Glutamatergic neuron (in vitro differentiated cells): ENCODE results near the gene KNSTRN. TPM values are rescaled to one million over a fixed set of nuclear protein-coding genes. Genes with fewer than 3 reads are reported as not detected.

Experiments used
- DNase-seq: peaks from one replicate; pipeline ENCODE4 v3.0.0; 2022
- H3K27ac Mint-ChIP-seq: one replicate; pipeline ENCODE4 v1.8.0; 2020; ENCODE audit warnings: mild to moderate bottlenecking, mixed read lengths, inconsistent platforms; ENCODE audit not compliant: unreplicated experiment
- H3K27me3 Mint-ChIP-seq: one replicate; pipeline ENCODE4 v1.8.0; 2020; ENCODE audit warnings: mild to moderate bottlenecking, moderate library complexity, mixed read lengths, inconsistent platforms; ENCODE audit not compliant: unreplicated experiment
- H3K36me3 Mint-ChIP-seq: one replicate; pipeline ENCODE4 v1.8.0; 2020; ENCODE audit warnings: mild to moderate bottlenecking, mixed read lengths, inconsistent platforms; ENCODE audit not compliant: unreplicated experiment
- H3K4me1 Mint-ChIP-seq: one replicate; pipeline ENCODE4 v1.8.0; 2020; ENCODE audit warnings: mild to moderate bottlenecking, low read depth, mixed read lengths, inconsistent platforms; ENCODE audit not compliant: unreplicated experiment
- H3K4me3 Mint-ChIP-seq: one replicate; pipeline ENCODE4 v1.8.0; 2020; ENCODE audit warnings: mild to moderate bottlenecking, mixed read lengths, inconsistent platforms; ENCODE audit not compliant: unreplicated experiment
- H3K9me3 Mint-ChIP-seq: one replicate; pipeline ENCODE4 v1.8.0; 2020; ENCODE audit warnings: mild to moderate bottlenecking, moderate library complexity, mixed read lengths, inconsistent platforms; ENCODE audit not compliant: unreplicated experiment
- CTCF ChIP-seq: fragments of 200-600 bp; sonication (generic); IDR thresholded peaks from one replicate; pipeline ENCODE4 v1.5.0; 2021; ENCODE audit not compliant: partially characterized antibody, unreplicated experiment
- total RNA-seq: library from RNA; stranded (reverse); fragmentation: NEBNext Ultra II Directional; extraction: Animal tissue kit (Norgen Biotek cat#: 25700); gene quantifications from one replicate; pipeline ENCODE4 v1.2.1, GENCODE V29; 2021; ENCODE audit not compliant: unreplicated experiment

The KNSTRN gene
- total RNA-seq, 1 donor from 2014 or later: 62.9 TPM

- H3K36me3 Mint-ChIP-seq: no peaks in the 10 kb centered on the region
- no peak overlapping the region for H3K27ac Mint-ChIP-seq
- no peak overlapping the region for H3K4me3 Mint-ChIP-seq
Observed at GRCh38 chr15:40430271-40430805, 47.8 kb downstream of the KNSTRN start.

GRCh38 chr15:40435023-40435709 lies 52.6 kb downstream of the KNSTRN start:
- no peak for TF ChIP-seq CTCF
- no peak overlapping the region for H3K27ac Mint-ChIP-seq
- no peak for DNase-seq
- peaks cover 4% of the 10 kb centered on the region for H3K27me3 Mint-ChIP-seq
- no peaks in the 10 kb centered on the region for H3K36me3 Mint-ChIP-seq
- H3K9me3 Mint-ChIP-seq: peaks cover 4% of the 10 kb centered on the region
- peaks cover 13% of the 10 kb centered on the region for H3K4me1 Mint-ChIP-seq
- H3K4me3 Mint-ChIP-seq: peak overlapping the region; percentile 71

More at GRCh38 chr15:40430271-40430805, 47.8 kb downstream of the KNSTRN start:
- no peak for DNase-seq
- Mint-ChIP-seq H3K4me1 (peaks cover 8% of the 10 kb centered on the region), H3K9me3 (peaks cover 4% of the 10 kb centered on the region), H3K27me3 (peaks cover 5% of the 10 kb centered on the region)
- no peak for TF ChIP-seq CTCF

- no peak overlapping the region for H3K27ac Mint-ChIP-seq
- TF ChIP-seq CTCF: no peak
- peaks cover 2% of the 10 kb centered on the region for H3K27me3 Mint-ChIP-seq
- peak overlapping the region; percentile 71 for H3K4me3 Mint-ChIP-seq
- H3K9me3 Mint-ChIP-seq: peaks cover 4% of the 10 kb centered on the region
- H3K36me3 Mint-ChIP-seq: no peaks in the 10 kb centered on the region
- H3K4me1 Mint-ChIP-seq: peaks cover 11% of the 10 kb centered on the region
- no peak for DNase-seq
Observed at GRCh38 chr15:40435710-40436089, 53.2 kb downstream of the KNSTRN start.

- Mint-ChIP-seq H3K4me1 (peaks cover 11% of the 10 kb centered on the region), H3K27ac (no peak overlapping the region), H3K9me3 (peaks cover 4% of the 10 kb centered on the region), H3K27me3 (peaks cover 2% of the 10 kb centered on the region), H3K36me3 (no peaks in the 10 kb centered on the region), H3K4me3 (peak overlapping the region; percentile 85)
- peak; percentile 12 for TF ChIP-seq CTCF
- peak; percentile 44 for DNase-seq
Observed at GRCh38 chr15:40436116-40436891, 53.8 kb downstream of the KNSTRN start.
